Neuronal stem cell (in vitro differentiated cells): ENCODE data around the gene RORC. TPM values are rescaled to one million over a fixed set of nuclear protein-coding genes. Genes with fewer than 3 reads are reported as not detected.
"Not testable (repeated sequence)": the region's sequence is repeated elsewhere in the genome, so short reads cannot be mapped to it uniquely, and the experiment has no call there.

ENCODE experiments used
- DNase-seq: peaks from one replicate; pipeline ENCODE4 v3.0.0-alpha.2; 2013; ENCODE audit warnings: low spot score
- H2AFZ ChIP-seq: one replicate; pipeline ENCODE4 v1.6.1; 2013; ENCODE audit warnings: mild to moderate bottlenecking, low read length, inconsistent platforms
- H2AK5ac ChIP-seq: 2 replicates; pipeline ENCODE4 v1.6.1; 2013; ENCODE audit warnings: low read depth, mild to moderate bottlenecking, inconsistent platforms, low read length, moderate library complexity, mixed read lengths
- H2BK120ac ChIP-seq: 2 replicates; pipeline ENCODE4 v1.6.1; 2013; ENCODE audit warnings: low read depth, mild to moderate bottlenecking, inconsistent platforms, low read length, moderate library complexity, mixed read lengths
- H2BK12ac ChIP-seq: one replicate; pipeline ENCODE4 v1.6.1; 2013; ENCODE audit warnings: low read length, inconsistent platforms
- H2BK15ac ChIP-seq: 2 replicates; pipeline ENCODE4 v1.6.1; 2013; ENCODE audit warnings: mild to moderate bottlenecking, low read length, inconsistent platforms, mixed read lengths
- H2BK5ac ChIP-seq: one replicate; pipeline ENCODE4 v1.6.1; 2013; ENCODE audit warnings: inconsistent platforms, mild to moderate bottlenecking, low read length, moderate library complexity
- H3K14ac ChIP-seq: one replicate; pipeline ENCODE4 v1.6.1; 2013; ENCODE audit warnings: low read length, inconsistent platforms
- H3K18ac ChIP-seq: 2 replicates; pipeline ENCODE4 v1.6.1; 2013; ENCODE audit warnings: low read length, inconsistent platforms
- H3K23ac ChIP-seq: 2 replicates; pipeline ENCODE4 v1.6.1; 2013; ENCODE audit warnings: low read depth, mild to moderate bottlenecking, mixed read lengths, low read length, inconsistent platforms; ENCODE audit not compliant: poor library complexity
- H3K27ac ChIP-seq: replicated peaks from 3 replicates; pipeline ENCODE4 v1.5.1; 2013; ENCODE audit warnings: low read length, inconsistent platforms
- H3K27me3 ChIP-seq, 3 experiments: 2 replicates each; pipeline ENCODE4 v1.6.1; 2013; ENCODE audit warnings: low read length in 3 of 3, mild to moderate bottlenecking in 2 of 3, inconsistent platforms in 1 of 3, low read depth in 1 of 3, mixed read lengths in 1 of 3, moderate library complexity in 1 of 3; ENCODE audit not compliant: control insufficient read depth in 3 of 3, insufficient read depth in 3 of 3
- H3K36me3 ChIP-seq, 2 donors: replicated peaks in 1 of 2; 2 replicates each; pipeline ENCODE4 v1.6.1; 2013; ENCODE audit warnings: low read length in 2 of 2; ENCODE audit not compliant: control insufficient read depth in 2 of 2, insufficient read depth in 2 of 2
- H3K4ac ChIP-seq: 2 replicates; pipeline ENCODE4 v1.6.1; 2013; ENCODE audit warnings: inconsistent platforms, mild to moderate bottlenecking, low read length, moderate library complexity
- H3K4me1 ChIP-seq, 2 donors: 1 replicate in 1 of 2; 2 replicates in 1 of 2; pipeline ENCODE4 v1.6.1; 2013; ENCODE audit warnings: low read length in 2 of 2, low read depth in 1 of 2; ENCODE audit not compliant: control insufficient read depth in 2 of 2, insufficient read depth in 1 of 2
- H3K4me2 ChIP-seq: one replicate; pipeline ENCODE4 v1.6.1; 2013; ENCODE audit warnings: mild to moderate bottlenecking, low read length, inconsistent platforms; ENCODE audit not compliant: insufficient read depth, poor library complexity, severe bottlenecking
- H3K4me3 ChIP-seq, 2 donors: 2 replicates each; pipeline ENCODE4 v1.5.1; 2013; ENCODE audit warnings: low read length in 2 of 2, mild to moderate bottlenecking in 2 of 2, inconsistent platforms in 1 of 2, moderate library complexity in 1 of 2
- H3K79me1 ChIP-seq: one replicate; pipeline ENCODE4 v1.6.1; 2013; ENCODE audit warnings: low read depth, mild to moderate bottlenecking, inconsistent platforms, low read length, moderate library complexity
- H3K9ac ChIP-seq: one replicate; pipeline ENCODE4 v1.6.1; 2013; ENCODE audit warnings: mild to moderate bottlenecking, low read depth, low read length, inconsistent platforms; ENCODE audit not compliant: poor library complexity
- H3K9me3 ChIP-seq, 2 donors: replicated peaks in 1 of 2; 2 replicates each; pipeline versions ENCODE3 to v1.6.1; 2013; ENCODE audit warnings: low read length in 2 of 2, mild to moderate bottlenecking in 2 of 2, inconsistent platforms in 1 of 2, low read depth in 1 of 2, mixed read lengths in 1 of 2, moderate library complexity in 1 of 2; ENCODE audit not compliant: control insufficient read depth in 2 of 2, insufficient read depth in 1 of 2
- H4K8ac ChIP-seq: one replicate; pipeline ENCODE4 v1.6.1; 2013; ENCODE audit warnings: low read depth, mild to moderate bottlenecking, inconsistent platforms, low read length, moderate library complexity
- H4K91ac ChIP-seq: one replicate; pipeline ENCODE4 v1.6.1; 2013; ENCODE audit warnings: low read length, low read depth, mild to moderate bottlenecking, inconsistent platforms; ENCODE audit not compliant: poor library complexity
- WGBS, 2 donors: extraction: QIAGEN DNeasy Blood & Tissue Kit; methylation state at CpG; one replicate each; pipeline ENCODE4 v1.1.7; 2013; ENCODE audit warnings: missing lambda C conversion rate in 2 of 2, mixed read lengths in 1 of 2; ENCODE audit not compliant: insufficient read length in 2 of 2, insufficient replicate concordance in 1 of 2; ENCODE audit errors: extremely low coverage in 2 of 2; 5-methylcytosine and 5-hydroxymethylcytosine counted together
- polyA plus RNA-seq, 2 experiments: library from polyadenylated mRNA; stranded (reverse); fragments of 200-250 nt; gene quantifications; one replicate each; pipeline ENCODE4 v1.2.3, GENCODE V29; 2013

RORC gene
- 0.01 TPM for polyA plus RNA-seq (2013, experiment 1 of 2)
- 0.01 TPM for polyA plus RNA-seq (2013, experiment 2 of 2)

- no peak for DNase-seq
- Histone ChIP-seq H3K9ac (no peak within 1 kb of the TSS), H3K4me2 (no peak within 1 kb of the TSS), H3K27me3 (peaks cover 0 to 51% (median under 1%) of the 10 kb centered on the region in 3 experiments), H3K4me3 (no peak within 1 kb of the TSS), H3K4ac (peak within 1 kb of the TSS; percentile 42), H3K14ac (peak within 1 kb of the TSS; percentile 90), H2BK5ac (peak within 1 kb of the TSS; percentile 62), H2AFZ (no peak within 1 kb of the TSS), H3K36me3 (no peaks in the 10 kb centered on the region), H3K18ac (peak within 1 kb of the TSS; percentile 37), H3K23ac (peak within 1 kb of the TSS; percentile 65), H4K91ac (no peak within 1 kb of the TSS), H2BK12ac (peak within 1 kb of the TSS; percentile 82), H3K4me1 (peaks cover 19 to 23% of the 10 kb centered on the region in 2 donors), H3K9me3 (no peaks in the 10 kb centered on the region), H3K79me1 (no peaks in the 10 kb centered on the region), H3K27ac (no peak within 1 kb of the TSS), H2AK5ac (peak within 1 kb of the TSS; percentile 83), H2BK15ac (peak within 1 kb of the TSS; percentile 54), H4K8ac (peak within 1 kb of the TSS; percentile 82), H2BK120ac (no peak within 1 kb of the TSS)
- WGBS, 2 donors: no CpG with 5 or more reads among the region's 5 CpGs
These were observed at the start of gene RORC for GRCh38 chr1:151831605-151832004. Gene RORC, minus strand, starts transcription at chr1:151831802. Its CDS starts 38 bp downstream, at chr1:151831764.

GRCh38 chr1:151875419-151876097 is 44.0 kb upstream of the RORC start:
- Histone ChIP-seq H3K14ac (no peak overlapping the region), H3K4ac (no peak overlapping the region), H2BK5ac (no peak overlapping the region), H3K4me2 (no peak overlapping the region), H3K4me1 (peaks cover 0 to 5% of the 10 kb centered on the region in 2 donors), H4K91ac (no peak overlapping the region), H3K18ac (no peak overlapping the region), H3K27me3 (no peaks in the 10 kb centered on the region), H3K36me3 (peaks cover 0 to 20% of the 10 kb centered on the region in 2 donors), H2BK120ac (no peak overlapping the region), H3K9me3 (no peaks in the 10 kb centered on the region), H3K27ac (no peak overlapping the region), H2BK15ac (no peak overlapping the region), H2AFZ (no peak overlapping the region), H3K9ac (no peak overlapping the region), H2BK12ac (no peak overlapping the region), H2AK5ac (no peak overlapping the region), H3K23ac (no peak overlapping the region), H4K8ac (no peak overlapping the region), H3K4me3 (no peak overlapping the region), H3K79me1 (no peaks in the 10 kb centered on the region)
- no CpG with 5 or more reads among the region's 1 CpG for WGBS, 2 donors
- no peak for DNase-seq

DNA sequence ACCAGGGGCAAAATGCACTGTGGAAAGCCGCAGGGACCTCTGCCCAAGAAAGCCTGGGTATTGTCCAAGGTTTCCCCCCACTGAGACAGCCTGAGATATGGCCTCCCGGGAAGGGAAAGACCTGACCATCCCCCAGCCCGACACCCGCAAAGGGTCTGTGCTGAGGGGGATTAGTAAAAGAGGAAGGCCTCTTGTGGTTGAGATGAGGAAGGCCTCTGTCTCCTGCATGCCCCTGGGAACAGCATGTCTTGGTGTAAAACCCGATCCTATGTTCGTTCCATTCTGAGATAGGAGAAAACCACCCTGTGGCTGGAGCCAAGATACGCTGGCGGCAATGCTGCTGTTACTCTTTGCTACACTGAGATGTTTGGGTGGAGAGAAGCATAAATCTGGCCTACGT is 41.2 kb upstream of the RORC start:
- H4K8ac ChIP-seq, H2BK120ac ChIP-seq, H3K14ac ChIP-seq, H2BK15ac ChIP-seq, H3K18ac ChIP-seq, H2AFZ ChIP-seq, H3K23ac ChIP-seq, H2BK12ac ChIP-seq, H3K79me1 ChIP-seq, H2AK5ac ChIP-seq, H3K27me3 ChIP-seq, H3K9me3 ChIP-seq, H3K4me1 ChIP-seq, H3K4me3 ChIP-seq, H3K9ac ChIP-seq, H4K91ac ChIP-seq, H3K27ac ChIP-seq, H3K4ac ChIP-seq, H2BK5ac ChIP-seq, H3K4me2 ChIP-seq, DNase-seq: not testable (repeated sequence)
- WGBS, 2 donors: no CpG with 5 or more reads among the region's 9 CpGs
- peaks cover 0 to 20% of the 10 kb centered on the region in 2 donors for H3K36me3 ChIP-seq

DNA sequence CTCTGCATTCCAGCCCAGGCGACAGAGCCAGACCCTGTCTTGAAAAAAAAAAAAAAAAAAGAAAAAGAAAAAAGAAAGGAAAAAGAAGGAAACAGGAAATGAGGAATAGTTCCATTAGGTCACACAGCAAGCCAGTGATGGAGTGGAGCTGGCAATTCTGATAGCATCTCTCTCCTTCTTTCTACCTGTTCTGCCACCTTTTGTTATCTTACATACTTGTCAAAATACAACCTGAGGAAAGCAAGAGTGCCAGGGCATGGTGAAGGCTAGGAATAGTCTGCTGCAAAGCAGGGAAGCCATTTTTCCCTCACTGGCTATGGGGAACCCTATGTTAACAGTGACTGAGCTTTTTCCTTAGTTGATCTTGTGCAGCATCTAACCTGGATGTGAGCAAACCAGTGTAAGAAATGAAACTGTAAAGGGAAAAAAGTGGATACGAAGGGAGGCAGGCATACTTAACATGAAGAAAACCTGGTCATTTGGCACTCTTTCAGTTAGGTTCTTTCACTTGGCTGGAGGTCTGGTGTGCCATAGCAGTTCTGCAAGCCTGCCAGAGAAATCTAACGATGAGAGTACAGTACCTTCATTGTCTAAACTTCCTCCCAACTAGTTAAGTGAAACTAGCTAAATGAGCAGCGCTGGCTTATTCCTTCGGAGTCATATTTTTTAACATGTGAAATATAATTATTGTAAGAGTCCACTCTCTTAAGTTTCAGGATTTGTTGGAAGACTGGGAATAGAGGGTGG is 39.9 kb upstream of the RORC start:
- H4K91ac ChIP-seq: no peak overlapping the region
- H3K4ac ChIP-seq: no peak overlapping the region
- H3K23ac ChIP-seq: no peak overlapping the region
- no peaks in the 10 kb centered on the region for H3K9me3 ChIP-seq
- no peak overlapping the region for H3K27ac ChIP-seq
- no peak overlapping the region for H3K14ac ChIP-seq
- H3K4me3 ChIP-seq: no peak overlapping the region
- H3K18ac ChIP-seq: no peak overlapping the region
- H3K36me3 ChIP-seq: peaks cover 0 to 18% of the 10 kb centered on the region in 2 donors
- DNase-seq: no peak
- no peak overlapping the region for H2BK5ac ChIP-seq
- H2BK12ac ChIP-seq: no peak overlapping the region
- H3K4me2 ChIP-seq: no peak overlapping the region
- H2BK120ac ChIP-seq: no peak overlapping the region
- peaks cover 0 to 5% of the 10 kb centered on the region in 2 donors for H3K4me1 ChIP-seq
- H2AFZ ChIP-seq: no peak overlapping the region
- no peak overlapping the region for H2BK15ac ChIP-seq
- H3K27me3 ChIP-seq: no peaks in the 10 kb centered on the region
- H2AK5ac ChIP-seq: no peak overlapping the region
- no peaks in the 10 kb centered on the region for H3K79me1 ChIP-seq
- H4K8ac ChIP-seq: no peak overlapping the region
- H3K9ac ChIP-seq: no peak overlapping the region
- WGBS, 2 donors: no CpG with 5 or more reads among the region's 5 CpGs
